HG03159 (cell line): ENCODE measurements around the gene TBC1D3H.
"Not testable (repeated sequence)": the region's sequence is repeated elsewhere in the genome, so short reads cannot be mapped to it uniquely, and the experiment has no call there.

Experiments used
- ATAC-seq: cut with Tn5 transposase; IDR thresholded peaks from one replicate; pipeline ENCODE4 v1.9.1; 2021; ENCODE audit warnings: mild to moderate bottlenecking, moderate library complexity; ENCODE audit not compliant: unreplicated experiment

The TBC1D3H gene

DNA sequence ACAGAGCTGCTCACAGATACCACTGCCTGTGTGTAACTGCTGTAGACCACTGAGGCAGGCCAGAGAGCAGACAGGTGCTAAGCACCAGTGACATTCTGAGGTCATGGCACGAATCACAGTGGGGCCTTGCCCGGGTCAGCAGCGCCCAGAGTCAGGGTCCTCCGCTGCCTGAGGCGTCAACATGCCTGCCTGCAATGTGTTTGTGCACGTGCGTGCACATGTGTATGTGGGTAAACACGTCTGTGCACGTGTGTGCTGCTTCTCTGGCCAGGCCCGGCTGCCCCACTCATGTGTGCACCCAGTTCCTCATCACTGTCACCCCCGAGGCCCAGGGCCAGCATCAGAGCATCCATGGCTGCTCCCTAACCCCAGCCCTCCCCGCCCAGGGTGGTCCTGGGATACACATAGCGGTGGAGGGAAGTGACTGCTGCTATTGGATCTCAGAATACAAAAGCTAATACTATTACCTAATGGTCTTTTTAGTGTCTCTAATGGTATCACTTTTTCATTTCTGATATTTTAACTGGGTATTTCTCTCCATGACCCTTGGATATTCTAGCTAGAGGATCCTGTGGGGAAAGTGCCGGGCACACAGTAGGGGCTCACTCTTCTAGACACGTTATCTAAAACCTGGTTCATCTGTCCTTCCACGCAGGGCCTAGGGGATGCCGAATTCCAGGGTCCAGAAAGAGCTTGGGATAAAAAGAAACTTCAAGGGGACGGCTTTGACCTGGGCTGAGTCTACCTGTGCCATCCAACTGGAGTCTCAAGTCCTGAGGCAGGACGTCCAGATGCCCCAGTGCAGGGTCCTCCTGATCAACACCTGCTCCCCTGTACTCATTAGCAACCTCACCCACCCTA, at the start of gene TBC1D3H:
Gene TBC1D3H (minus strand): TSS at position 51 of the 861 bp plus-strand sequence. CDS start 1,540 bp downstream, outside the sequence.
- ATAC-seq: not testable (repeated sequence)

DNA sequence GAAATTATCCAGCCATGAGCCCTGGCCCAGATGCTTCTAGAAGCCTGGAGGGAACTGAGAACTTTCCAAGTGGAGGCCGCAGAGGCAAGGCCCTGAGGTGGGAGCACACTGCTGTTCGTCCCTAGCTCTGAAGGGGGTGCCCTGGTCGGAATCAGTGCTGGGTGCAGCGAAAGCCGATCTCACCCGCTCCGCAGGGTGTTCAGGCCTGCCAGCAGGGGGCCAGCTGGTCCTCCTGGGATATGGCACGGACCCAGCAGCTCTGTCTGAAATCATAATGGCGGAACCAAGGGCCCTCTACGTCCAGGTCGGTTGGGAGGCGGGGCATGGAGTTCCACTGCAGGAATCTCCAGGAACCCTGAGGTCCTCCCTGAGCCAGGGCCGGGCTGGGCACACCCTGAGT, 40.7 kb upstream of the TBC1D3H start:
- ATAC-seq: not testable (repeated sequence)

DNA sequence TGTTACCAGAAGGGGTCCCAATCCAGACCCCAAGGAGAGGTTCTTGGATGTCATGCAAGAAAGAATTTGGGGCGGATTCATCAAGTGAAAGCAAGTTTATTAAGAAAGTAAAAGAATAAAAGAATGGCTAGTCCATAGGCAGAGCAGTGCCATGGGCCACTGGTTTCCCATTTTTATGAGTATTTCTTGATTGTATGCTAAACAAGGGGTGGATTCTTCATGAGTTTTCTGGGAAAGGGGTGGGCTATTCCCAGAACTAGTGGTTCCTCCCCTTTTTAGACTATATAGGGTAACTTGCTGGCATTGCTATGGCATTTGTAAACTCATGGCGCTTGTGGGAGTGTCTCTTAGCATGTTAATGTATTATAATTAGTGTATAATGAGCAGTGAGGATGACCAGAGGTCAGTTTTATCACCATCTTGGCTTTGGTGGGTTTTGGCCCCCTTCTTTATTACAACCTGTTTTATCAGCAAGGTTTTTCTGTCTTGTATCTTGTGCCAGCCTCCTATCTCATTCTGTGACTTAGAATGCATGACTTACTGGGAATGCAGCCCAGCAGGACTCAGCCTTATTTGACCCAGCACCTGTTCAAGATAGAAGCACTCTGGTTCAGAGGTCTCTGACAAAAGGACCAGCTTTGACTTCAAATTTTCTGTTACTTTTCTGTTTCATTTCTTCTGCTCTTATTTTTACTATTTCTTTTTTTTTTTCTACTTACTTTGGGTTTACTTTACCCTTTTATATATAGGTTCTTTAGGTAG, 27.1 kb upstream of the TBC1D3H start:
- ATAC-seq: not testable (repeated sequence)

DNA sequence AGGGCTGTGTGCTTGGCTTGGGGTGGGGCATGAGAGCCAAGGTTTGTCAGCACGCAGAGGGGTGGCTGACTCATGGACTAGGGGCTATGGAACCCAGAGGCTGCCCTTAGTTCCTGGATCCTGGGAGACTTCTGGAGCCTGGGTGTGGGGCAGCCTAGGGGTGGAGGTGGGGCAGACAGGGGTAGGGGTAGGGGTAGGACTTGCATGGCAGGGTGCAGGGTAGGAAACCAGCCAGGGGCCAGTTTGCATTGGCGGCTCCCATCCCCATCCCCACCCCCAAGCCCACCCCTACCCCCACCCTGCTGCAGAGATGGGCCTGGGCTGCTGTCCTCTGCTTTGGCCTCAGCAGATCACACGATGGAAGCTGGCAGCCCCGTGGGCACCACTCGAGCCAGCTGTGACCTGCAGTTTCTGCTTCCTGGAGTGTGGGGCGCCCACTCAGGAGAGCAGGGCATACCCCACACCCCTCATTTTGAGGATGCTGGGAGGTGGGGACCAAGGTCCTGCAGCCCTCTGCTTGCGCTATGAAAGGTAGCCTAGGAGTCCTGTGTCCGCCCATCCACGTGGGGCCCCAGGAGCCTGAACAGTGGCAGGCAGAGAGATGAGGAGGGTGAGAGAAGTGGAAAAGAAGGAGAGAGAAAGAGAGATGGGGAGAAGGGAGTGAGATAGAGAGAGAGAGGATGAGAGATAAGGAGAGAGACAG, 2.9 kb upstream of the TBC1D3H start:
- not testable (repeated sequence) for ATAC-seq

DNA sequence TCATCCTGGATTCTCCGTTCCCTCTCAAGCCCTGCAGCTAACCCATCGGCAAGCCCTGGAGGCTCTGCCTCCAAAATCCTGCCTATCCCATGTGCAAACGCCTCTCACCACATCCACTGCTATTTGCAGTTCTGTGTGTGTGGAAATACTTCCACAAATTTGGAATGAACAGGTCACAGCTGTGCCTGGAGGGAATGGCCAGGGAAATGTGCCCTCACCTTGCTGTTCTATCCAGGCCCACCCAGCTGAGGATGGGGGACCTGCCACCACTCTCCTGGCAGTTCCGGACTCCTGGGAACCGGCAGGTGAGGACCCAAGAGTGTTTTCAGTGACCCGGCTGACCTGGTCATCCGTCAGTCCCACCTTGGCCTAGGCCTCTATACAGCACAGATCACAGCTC, 12.3 kb downstream of the TBC1D3H start:
- not testable (repeated sequence) for ATAC-seq

GRCh38 chr17:36362496-36362895, 25.7 kb downstream of the TBC1D3H start:
- not testable (repeated sequence) for ATAC-seq
